ENCODE results near the gene BMP7.

The BMP7 gene

DNA sequence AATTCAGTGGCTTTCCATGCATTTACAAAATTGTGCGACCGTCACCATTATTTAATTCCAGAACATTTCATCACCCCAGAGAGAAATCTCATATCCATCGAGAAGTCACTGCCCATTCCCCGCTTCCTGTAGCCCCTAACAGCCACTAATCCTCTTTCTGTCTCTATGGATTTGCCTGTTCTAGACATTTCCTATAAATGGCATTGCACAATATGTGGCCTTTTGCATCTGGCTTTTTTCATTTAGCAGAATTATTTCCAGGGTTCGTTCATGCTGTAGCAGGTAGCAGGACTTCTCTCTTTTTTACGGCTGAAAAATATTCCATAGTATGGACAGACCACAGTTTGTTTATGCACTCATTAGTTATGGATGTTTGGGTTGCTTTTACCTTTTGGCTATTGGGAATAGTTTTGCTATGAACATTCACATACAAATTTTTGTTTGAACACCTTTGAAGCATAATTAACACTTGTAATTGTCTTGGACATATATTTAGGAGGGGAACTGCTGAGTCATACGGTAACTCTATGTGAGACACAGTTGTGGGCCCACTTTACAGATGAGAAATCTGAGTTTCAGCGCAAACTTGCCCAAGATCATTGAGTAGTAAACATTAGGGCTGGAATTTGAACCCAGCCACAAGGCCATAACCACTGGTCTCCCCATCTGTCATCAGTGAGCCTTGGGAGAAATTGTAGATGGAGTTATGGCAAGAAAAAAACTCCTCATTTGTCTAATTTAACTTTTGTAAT is 126.9 kb downstream of the BMP7 start:
- no peak for DNase-seq

DNA sequence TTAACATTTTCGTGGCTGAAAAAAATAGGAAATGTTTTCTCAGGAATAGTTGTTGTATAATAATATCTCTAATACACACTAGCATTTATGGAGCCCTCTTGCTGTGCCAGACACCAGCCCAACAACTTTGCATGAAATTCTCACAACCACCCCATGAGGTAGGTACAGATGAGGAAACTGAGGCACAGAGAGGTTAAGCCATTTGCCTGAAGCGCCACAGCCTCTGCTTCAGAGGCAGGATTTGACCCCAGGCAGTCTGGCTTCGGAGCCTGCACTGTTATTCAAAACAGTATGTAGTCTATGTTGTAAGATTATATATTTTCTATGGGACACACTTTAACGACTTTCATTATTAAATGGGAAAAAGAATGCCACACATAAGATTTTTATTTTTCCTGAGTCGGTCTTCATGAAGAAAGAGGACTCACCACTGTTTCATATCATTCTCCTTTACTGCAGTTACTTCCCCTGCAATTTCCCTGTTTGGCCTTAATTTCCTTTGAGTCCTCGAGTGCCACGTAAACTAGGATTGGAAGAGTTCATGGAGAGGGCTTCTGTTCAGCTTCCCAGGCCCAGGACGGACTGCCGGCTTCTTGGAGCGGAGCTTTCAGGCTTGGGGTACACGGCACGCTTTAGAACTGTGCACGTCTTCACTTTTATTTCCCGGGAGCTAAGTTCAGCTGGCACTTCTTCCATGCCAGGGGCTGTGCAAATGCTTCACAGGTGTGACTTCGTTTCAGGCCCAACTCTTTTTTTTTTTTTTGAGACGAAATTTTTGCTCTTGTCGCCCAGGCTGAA is 128.0 kb downstream of the BMP7 start:
- no peak for DNase-seq

DNA sequence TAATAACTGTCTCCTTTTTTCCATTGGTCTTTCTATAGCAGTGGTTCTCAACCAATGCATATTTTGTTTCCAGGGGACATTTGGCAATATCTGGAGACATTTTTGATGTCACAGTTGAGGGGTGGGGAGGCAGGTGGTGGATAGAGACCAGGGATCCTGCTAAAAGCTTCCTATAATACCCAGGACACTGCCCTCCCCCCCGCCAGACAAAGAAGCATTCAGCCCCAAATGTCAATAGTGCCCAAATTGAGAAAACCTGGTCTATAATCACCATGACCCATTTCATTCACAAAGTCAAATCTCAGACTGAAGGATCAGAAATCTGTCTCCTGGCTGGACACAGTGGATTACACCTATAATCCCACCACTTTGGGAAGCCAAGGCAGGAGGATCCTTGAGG is 128.8 kb downstream of the BMP7 start:
- no peak for DNase-seq

DNA sequence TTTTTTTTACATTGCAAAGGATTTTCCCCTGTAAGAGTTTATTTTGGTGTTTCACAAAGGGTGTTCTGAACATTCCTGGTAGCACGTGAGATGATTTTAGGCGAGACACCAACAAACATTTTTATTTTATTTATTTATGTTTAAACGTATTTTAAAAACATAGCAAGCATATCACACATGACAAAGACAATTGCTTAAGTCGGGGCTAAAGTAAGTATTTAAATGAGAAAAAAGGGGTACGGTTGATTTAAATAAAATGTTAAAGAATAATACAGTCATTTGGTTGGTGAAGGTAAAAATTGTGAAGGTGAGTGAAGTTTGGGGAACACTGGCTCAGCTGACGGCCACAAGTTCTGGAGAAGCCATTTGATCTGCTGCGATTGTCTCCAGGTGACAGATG is 129.7 kb downstream of the BMP7 start:
- no peak for DNase-seq

DNA sequence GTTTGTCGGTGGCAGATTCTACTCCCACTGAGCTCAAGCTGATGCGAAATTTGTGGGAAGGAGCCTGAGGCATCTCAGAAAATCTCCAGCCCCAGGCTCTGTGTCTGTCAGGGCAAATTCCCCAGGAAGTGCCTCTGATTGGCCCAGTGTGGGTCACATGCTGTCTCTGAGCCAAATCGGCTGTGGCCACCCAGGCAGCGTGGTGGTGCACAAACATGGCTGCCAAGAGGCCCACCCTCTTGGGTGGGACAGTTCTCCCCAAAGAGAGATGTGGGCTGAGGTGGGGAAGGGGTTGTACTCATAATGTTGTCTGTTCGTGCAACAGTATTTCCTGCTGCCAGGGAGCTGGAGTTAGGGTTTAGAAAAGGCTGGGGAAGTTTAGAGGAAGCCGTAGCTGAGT is 130.6 kb downstream of the BMP7 start:
- DNase-seq: no peak

DNA sequence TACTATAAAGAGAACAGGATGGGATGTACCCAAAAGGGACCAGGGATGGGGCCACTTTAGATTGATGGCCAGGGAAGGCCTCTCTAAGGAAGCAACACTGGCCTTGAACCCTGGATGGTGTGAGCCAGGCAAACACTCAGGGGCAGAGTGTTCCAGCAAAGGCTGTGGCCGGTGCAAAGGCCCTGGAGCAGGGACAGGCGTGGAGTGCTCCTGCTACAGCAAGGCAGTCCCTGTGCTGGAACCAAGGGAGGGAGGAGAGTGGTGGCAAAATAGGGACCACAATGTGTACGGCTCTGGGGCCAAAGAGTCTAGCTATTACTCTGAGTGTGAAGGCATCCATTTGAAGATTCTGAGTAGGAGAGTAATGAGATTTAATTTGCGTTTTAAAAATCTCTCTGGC is 131.6 kb downstream of the BMP7 start:
- no peak for DNase-seq

DNA sequence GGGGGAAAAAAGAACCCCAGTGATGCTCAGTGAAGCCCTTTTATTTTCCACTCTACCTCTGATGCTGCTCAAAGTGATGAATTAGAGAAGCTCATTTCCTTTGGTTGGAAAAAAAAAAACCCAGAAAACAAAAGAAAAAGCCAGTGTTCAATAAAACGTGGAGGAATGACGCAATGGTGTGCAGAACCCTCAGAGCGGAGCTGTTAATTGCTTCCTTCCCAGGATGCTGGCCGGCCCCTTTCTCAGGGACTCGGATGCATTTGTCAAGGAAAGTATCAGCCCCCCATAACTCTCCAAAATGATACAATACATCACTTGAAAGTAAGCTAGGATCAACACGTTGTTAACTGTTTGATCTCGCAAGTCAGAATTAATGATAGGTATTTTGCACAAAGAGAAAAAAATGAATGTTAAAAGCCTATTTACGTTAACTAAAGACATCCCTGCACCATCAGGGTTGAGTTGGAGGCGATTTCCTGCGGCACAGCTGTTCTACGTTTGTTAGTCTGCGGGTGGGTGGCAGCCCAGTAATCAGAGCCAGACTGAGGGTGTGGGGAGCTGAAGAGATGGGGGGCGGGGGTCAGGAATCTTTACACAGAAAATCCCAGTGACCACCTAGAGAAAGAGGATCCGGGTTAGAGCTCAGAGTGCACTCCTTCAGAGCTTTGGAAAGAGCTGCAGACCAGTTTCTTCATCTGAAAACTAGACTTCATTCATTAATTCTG is 132.4 kb downstream of the BMP7 start:
- DNase-seq: no peak

DNA sequence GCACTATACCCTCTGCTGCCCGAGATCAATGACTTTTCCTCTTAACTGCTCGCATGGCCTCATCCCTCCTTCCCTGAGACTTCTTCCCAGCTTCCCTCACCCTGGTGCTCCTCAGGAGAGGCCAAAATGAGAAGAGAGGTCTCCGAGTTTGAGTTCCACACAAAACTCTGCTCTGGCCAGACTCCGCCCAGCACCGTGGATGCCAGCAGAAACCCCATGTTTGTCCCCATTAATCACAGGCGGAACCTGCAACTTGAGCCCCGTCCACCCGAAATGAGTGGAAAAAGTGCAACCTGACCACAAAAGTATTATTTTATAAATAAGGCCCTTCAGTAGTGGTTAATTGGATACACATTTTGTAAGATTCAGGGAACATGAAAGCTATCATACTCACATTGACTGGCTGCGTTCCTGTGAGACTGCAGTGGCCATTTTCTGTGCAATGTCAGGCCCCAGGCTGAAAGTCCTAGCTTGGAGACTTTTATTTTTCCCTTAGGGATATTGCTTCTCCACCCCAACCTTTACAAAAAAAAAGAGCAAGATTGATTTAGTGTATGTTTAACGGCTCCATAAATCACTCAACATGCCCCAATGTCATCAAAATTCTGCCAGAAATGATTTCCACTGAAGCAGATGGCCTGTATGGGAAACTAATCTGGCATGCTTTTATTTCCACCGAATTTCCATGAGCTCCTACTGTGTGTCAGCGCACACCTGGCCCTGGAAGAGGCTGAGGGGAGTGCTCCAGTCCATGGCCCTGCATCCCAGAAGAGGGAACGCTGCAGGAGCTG is 134.6 kb downstream of the BMP7 start:
- DNase-seq: no peak

DNA sequence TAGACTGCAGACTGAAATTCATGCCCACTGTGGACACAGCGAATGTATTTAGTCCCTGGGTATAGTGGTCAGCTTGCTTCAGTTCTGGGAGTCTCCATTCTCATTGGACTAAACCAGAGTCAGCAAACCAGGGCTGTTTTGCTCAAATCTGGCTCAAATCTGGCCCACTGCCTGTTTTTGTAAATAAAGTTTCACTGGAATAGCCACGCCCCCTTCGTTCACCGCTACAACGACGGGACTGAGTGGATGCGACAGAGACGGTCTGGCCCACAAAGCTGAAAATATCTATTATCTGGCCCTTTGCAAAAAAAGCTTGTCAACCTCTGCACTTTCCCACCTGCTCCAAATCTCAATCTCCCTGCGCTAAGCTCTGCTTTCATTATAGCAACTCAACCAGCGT is 135.4 kb downstream of the BMP7 start:
- no peak for DNase-seq

DNA sequence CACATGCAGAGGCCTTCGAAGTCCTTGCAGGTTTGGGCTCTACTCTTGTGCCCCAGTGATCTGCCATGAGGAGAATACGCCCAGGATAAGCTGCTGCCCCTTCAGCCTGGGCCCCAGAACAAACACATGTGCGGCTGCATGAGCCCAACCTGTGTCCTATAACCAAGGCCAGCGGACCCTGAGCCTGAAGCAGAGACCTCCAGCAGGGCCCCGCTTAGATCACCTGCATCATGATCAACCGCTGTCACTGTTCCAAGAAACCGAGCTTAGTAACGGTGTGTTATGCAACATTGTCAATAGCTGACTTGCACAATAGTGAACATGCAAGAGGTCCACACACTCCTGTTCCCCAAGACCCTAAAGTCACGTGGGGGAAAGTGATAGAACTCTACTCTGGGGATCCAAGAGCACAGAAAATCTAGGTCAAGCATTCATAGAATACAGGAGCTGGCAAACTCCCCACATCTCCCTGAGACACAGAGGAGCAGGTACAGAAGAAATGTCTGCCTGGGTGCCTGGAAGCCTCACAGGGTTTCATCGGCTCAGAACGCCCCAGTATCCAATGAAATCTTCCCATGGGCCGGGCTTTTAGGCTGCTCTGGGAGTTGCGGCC is 136.2 kb downstream of the BMP7 start:
- no peak for DNase-seq

DNA sequence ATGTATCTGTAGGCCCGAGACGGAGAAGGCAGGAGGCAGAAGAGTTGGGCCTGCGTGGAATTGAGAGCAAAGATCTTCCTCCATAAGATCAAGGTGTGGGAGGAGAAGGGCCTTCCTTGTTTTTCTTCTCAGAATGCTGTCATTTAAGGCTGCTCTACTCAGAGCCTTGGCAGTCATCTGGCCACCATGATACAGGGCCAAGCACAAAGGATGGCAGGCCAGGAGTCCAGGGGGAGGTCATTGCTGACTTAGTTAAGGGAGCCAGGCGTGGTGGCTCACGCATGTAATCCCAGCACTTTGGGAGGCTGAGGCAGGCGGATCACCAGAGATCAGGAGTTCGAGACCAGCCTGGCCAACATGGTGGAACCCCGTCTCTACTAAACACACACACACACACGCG is 137.1 kb downstream of the BMP7 start:
- no peak for DNase-seq

DNA sequence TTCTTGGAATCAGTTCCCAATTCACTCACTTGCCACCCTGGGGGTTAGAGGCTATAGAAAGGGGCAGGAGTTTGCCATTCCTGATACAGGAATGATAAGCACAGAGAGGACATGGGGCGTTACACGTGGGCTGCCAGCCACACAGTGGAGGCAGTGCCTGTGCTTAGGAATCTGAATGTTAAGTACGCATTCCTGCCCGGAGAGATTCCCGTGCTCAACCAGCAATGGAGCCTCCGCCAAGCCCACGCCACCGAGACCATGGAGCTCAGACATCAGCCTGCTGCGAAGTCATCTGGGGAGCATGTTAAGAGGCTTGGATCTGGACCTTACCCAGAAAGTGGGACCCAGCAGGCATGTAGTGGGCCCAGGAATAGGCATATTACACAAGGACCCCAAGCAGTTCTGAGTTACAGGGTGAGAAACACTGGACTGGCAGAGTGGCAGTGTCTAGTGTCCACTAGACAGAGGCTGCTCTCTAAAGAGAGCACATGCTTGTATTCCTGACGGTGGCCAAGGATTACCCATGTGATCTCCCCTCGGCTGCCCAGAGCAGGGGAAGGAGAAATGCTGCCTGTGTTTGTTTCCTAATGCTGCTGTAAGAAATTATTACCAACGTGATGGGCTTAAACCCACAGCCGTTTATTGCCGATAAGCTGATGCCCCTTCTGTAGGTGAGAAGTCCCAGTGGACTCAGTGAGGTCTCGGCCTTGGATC is 138.2 kb downstream of the BMP7 start:
- DNase-seq: no peak

DNA sequence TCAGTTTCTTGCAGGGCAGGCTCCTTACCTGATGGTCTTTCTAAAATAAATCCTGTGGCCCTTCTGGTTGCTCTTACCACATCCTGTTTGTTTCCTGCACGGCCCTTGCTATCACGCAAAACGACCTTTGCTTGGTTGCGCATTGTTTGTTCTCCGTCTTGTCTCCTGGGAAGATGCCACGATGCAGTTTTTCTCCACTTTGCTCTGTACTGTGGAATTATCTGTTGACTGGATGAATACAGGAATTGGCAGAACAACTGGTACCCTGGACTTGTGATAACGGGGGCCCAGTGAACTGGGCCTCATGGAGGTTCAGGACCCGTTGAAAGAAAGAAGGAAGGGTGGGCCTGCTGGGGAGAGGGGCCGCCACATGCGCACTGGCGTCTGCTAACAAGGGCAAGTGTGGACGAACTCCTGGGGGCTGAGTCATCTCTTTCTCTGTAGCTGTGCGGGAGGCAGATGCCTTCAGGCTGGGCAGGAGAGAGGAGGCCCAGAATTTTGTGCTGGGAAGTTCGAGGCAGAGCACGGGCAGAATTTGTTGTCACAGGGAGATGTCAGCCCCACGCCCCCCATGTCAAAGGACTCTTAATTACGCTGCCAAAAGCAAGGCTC is 139.9 kb downstream of the BMP7 start:
- no peak for DNase-seq

DNA sequence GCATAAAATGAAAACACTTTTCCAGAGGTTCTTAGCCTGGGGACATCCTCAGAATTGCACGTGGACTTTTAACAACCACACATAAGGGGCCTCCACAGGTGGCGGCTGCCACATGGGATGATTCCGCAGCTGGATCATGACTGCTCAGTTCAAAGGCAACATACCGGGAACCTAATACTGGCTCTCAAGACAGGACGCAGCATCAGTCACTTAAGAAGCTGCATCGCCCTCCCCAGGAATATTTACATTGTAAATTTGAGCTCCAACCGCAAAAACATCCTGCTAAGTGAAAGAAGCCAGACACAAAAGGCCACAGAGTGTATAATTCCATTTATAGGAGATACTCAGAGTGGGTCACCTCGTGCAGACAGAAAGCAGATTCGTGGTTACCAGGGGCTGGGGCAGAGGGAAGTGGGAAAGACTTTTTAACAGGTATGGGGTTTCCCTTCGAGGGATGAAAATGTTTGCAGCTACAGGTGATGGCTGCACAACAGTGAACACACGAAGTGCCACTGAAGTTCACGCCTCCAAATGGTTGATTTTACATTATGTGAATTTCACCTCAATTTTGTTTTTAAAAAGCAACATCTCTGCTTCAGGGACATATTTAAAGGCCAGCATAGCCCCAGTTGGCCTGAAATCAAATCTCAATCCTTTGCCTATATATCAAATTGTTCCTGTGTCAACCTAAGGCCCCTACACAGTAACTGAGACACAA is 141.5 kb downstream of the BMP7 start:
- no peak for DNase-seq

DNA sequence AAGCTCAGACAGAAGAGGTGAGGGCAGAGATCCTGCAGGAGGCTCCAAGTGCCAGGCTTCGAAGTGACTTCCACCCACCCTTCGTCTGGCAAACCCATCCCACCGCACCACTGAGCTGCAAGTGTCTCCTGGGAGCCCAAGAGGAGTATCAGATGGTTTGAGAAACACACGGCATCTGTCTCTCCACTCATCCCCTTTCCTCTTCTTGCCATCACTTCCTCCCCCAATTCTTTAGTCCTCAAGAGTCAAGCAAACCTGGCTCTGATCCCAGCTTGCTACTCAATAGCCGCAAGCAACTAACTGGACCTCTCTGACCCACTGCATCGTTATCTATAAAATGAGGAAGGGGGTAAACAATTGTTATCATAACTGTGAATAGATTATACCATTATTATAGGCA is 142.1 kb downstream of the BMP7 start:
- no peak for DNase-seq

DNA sequence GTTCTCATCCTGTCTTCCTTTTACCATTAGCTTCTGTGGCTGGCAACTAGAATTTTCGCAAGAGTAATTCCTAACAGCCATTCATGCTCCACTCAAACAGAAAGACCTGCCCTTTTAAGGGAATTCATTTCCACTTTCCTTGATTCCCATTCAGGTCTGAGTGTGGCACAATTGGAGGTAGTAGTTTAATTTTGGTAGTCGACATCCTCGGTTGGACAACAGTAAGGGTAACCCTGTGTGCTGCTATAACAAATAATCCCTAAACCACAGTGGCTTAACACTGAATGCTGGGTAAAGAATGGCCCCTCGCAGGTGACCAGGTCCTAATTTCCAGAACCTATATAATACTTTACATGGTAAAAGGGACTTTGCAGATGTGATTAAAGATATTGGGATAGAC is 142.9 kb downstream of the BMP7 start:
- no peak for DNase-seq

DNA sequence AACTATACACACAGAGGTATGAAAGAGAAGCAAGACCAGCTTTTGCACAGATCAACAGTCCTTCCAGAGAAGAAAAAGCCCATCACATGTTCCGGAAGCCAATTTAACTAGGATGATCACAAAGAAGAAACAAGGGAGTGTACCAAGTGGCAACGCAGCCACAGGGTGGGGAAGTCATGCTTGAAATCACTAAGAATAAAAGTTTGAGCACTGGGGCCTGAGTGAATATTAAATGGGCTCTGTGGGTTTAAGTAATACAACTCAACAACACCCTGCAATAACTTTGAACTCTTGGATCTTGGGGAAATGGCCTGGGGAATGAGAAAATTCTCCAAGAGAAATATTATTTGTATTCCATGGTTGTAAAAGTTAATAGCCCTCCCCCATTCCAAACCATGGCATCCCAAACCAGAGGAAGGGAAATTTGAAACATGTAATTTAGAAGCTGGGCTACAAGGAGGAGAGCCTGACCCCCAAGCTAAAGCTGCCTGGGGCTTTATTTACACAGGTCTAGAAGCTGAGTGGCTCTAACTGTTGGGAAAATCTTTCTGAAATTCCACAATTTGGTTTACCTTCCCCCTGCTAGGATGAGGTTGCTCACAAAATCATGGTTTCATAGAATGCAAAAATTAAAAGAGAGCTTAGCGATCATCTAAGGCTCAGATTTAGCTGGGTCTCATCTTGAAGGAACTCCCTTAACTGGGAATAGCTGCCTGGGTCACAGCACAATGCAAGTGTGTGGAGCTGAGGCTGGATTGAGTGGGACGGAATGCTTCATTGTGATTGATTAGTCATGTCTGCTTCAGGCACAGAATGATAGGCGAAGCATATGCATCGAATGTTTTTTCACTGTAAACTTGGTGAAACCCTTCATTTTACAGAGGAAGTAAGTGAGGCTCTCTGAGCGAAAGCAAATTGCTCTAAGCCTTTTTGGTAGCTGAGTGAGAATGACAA is 143.6 kb downstream of the BMP7 start:
- no peak for DNase-seq

DNA sequence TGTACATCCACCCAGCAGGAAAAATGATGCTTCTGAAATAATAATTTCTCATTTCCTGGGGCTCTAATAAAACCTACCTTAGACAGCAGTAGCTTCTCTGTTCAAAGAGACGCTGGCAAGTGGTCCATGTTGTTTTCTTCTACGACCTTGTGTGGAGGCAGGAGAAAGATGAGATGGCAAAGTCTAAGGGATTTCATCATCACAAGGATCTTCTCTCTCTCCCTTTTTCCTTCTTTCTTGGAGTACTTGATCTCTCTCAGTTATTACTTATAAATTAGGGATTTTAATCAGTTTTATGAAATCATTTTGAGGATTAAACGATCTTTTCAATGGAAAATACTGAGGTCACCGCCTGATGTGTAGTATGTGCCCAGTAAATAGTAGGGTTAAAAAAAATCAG is 147.5 kb downstream of the BMP7 start:
- DNase-seq: no peak

Measured in stimulated activated CD4-positive, alpha-beta T cell treated with anti-CD3 and anti-CD28 coated beads, Interleukin-15, amount 100 ng/mL, for 24 hours (primary cell).